Activated CD4-positive, alpha-beta T cell treated with anti-CD3 and anti-CD28 coated beads, Interleukin-10, Interleukin-2, amounts not matched to agents 100 ng/mL and 50 ng/mL, durations not matched to agents 16 hours and 8 hours (primary cell): ENCODE data around the gene ZIM2.

Source experiments
- DNase-seq: peaks from one replicate; pipeline ENCODE4 v3.0.0-alpha.2; 2020

Gene ZIM2

DNA sequence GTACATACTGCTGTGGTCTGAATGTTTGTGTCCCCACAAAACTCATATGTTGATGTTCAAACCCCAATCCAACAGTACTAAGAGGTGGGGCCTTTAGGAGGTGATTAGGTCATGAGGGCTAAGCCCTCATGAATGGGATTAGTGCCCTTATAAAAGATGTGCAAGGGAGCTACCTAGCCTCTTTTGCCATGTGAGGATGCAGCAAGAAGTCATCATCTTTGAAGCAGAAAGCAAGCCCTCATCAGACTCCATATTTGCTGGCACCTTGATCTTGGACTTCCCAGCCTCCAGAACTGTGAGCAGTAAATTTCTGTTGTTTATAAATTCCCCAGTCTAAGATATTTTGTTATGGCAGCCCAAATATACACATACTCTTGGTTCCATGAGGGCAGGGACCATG, 33.9 kb downstream of the ZIM2 start:
- DNase-seq = no peak

DNA sequence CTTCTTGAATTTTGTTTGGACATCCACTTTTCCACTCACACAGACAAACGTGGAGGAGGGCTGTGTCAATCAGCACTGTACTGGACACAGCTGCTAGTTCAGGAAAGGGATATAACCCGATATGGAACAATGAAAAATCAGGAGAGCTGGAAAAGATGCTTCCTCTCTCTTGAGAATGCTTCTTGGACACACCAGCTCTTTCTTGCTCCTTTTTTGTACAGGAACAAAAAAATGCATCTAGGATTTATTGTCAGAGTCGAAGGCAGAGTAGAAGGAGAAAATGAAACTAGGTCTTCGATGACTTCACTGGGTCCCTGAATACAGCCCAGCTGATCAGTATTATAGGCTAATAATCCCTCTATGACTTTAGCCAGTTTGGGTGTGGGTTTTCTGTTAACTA, 62.2 kb downstream of the ZIM2 start:
- DNase-seq = no peak

DNA sequence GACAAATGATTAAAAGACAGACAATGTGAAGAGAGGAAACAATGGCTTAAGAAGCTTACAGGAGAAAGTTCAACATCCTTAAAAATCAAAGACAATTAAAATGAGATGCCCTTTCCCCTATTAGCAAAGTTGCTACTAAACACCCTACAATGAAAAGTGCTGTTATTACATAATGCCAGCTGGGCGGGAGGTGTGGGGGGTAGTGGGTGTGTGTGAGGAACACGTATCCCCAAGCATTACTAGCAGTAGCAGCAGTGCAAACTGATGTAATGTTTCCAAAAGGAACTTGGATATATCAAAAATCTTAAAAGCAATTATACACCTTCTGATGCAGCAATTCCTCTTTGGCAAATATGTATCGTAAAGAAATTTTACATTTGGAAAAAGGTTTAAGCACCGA, 70.9 kb downstream of the ZIM2 start:
- no peak for DNase-seq

DNA sequence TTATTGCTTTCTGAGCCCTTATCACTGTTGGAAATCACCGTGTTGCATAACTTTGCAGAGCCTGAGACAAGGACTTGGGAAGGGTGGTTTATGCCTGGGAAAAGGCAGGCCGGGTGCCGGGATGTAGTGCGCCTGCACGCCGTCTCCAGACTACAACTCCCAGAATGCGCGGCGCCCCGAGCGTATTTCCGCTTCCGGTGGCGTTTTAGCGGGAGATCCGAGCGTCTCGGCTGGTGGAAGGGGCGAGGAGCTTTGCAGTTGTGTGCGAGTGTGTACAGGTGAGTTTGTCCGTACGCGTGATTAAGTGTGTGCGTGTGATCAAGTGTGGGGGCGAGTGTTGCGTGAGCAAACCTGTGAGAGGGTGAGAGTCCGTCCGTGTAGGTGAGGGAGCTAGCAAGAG, 75.4 kb downstream of the ZIM2 start:
- DNase-seq = peak; percentile 8

DNA sequence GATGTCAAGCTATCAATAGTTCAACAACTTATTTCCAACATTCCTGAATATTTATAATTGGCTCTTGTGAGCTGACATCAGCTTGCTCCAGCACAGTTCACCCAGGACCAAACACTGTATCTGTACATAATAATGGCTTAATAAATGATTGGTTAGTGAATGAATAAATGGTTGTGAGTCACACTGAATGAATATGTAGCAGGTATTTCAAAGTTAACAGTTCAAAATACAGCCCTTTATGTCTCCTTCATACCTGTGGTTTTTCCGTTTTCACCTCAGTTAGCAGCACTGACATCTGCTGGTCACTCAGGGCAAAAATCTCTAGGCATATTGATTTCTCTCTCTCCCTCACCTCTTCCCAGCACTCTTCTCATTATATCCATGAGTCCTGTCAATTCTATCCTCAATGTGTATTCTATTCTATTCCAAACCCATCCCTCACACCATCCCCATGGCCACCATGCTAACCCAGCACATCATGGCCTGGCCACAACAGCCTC, 76.3 kb downstream of the ZIM2 start:
- DNase-seq = no peak

DNA sequence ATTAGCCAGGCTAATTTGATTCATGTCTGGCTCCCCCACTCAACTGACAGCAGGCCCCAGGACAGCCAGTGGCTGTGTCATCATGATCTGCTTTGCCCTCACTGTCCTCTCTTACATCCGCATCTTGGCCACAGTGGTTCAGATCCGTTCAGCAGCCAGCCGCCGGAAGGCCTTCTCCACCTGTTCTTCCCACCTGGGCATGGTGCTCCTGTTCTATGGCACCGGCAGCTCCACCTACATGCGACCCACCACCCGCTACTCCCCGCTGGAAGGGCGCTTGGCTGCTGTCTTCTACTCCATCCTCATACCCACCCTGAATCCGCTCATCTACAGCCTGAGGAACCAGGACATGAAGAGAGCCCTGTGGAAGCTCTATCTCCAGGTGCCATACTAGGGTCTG, 79.7 kb downstream of the ZIM2 start:
- DNase-seq = no peak

DNA sequence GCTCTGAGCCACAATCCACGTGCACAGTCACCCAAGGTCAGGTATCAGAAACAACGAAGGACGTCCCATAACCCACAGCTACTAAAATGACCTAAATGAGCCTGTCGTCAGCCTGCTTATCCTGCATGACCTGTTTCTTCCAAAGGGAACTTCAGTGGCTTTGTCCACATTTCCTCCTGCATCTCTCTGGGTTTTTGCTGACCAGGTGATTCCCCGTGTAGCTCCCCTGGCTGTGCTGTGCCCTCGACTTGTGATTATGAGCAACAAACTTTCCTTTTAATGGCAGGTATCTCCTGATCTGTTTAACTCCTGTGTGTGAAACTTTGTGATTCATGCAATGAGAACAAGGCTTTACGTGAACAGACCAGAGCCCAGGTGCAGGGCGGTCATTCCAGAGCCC, 81.0 kb downstream of the ZIM2 start:
- DNase-seq = no peak

DNA sequence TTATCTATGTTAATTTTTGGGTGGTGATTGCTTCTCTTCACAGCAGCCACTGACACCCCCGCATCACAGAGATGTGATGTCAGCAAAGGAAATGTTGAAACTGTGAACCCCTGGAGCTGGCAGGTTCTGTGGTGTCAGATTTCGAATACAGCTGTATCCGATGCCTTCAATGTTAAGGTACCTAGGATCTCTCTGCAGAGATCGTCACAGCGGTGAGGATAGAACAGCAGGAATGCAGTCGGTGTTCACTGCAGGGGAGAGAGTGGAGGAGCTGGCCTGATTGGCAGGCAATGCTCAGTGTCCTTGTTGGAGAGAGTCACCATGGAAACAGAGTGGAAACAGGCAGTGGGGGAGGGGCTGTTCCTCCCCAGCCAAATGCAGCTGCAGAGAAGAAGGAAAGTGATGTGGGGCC, 89.4 kb downstream of the ZIM2 start:
- no peak for DNase-seq

DNA sequence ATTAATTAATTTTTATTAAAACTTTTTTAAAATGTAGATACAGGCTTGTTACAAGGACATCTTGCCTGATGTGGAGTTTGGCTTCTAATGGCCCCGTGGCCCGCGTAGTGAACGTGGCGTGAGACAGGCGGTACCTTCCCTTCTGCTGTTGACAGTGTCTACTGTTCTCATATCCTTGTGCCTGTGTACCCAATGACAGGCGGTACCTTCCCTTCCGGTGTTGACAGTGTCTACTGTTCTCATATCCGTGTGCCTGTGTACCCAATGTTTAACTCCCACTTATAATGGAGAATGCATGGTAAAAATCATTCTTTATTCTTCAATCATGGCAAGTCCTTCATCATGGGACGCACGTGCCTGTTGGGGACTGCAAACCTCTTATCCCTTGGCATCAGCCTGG, 89.9 kb downstream of the ZIM2 start:
- no peak for DNase-seq

DNA sequence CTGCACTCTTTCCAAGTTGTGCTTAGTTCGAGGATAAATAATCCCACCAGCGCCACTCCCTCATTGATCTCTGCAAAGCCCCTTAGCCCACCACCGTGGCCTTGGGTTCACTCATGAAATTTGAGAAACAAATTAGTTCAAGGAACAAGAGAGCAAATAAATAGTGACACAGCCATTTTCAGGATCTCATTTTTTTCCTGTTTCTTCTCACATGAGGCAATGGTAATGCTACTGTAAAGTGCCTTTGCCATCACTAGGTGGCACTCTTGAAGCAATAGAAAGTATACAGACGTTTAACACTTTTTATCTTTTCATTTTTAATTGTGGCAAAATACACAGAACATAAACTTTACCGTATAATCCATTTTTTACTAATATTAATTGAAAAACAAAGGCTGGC, 92.1 kb downstream of the ZIM2 start:
- no peak for DNase-seq

DNA sequence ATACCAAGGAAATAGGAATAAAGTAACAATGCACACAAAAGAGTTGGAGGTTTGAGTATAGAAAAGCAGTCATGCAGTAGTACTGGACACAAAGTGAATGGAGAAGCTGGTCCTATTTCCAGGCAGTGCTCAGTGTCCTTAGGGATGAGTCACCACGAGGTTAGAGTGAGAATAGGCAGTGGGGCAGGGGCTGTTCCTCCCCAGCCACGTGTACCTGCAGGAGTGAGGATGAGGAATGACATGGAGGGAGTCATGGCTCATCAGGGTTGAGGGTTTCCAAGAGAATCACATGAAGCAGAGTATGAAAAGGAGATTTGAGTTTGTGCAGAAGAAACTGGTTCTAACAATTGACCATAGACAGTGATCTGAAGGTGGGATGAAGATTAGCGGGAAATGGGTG, 94.2 kb downstream of the ZIM2 start:
- no peak for DNase-seq

DNA sequence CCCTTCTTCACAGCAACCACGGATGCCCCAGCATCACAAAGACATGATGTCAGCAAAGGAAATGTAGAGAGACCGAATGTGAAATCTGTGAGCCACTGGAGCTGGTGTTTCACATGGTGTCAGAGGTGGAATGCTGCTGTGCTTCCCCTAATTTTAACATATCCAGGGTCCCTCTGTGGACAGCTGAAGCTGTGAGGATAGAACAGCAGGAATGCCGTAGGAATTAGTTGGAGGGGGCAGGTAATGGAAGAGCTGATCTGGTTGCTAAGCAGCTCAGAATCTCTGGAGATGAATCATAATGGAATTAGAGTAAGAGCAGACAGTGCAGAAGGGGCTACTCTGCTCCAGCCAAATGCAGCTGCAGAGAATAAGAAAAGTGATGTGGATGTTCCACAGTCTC, 100.0 kb downstream of the ZIM2 start:
- no peak for DNase-seq

DNA sequence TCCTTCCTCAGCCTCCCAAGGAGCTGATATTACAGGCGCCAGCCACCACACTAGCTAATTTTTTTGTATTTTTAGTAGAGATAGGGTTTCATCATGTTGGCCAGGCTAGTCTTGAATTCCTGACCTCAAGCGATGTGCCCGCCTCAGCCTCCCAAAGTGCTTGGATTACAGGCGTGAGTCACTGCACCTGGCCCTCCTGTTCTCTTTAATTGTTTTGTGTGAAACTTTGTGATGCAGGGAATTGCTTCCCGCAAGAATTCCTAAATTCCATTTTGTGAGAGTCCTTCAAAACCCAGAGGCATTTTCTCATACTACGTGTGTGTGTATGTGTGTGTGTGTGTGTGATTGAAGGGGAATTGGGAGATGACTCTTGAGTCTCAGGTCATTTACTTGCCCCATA, 104.0 kb downstream of the ZIM2 start:
- DNase-seq = no peak

DNA sequence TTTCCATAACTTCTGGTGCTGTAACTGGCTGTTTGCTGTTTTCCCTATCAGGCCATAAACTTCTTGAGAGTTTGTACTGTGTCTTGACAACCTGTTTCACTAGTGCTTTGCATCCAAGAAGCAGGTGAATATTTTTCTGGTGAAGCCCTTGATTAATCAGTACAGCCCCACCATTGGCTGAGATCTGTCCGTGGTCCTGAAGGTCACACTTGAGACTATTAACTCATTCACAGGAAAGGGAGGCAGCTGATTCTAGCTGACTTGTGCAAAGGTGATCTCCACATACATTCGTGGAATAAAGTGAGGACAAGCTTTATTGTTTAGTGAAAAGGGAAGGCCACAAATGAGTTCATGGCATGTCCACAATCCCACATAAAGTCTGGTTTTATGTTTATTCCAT, 107.5 kb downstream of the ZIM2 start:
- no peak for DNase-seq

DNA sequence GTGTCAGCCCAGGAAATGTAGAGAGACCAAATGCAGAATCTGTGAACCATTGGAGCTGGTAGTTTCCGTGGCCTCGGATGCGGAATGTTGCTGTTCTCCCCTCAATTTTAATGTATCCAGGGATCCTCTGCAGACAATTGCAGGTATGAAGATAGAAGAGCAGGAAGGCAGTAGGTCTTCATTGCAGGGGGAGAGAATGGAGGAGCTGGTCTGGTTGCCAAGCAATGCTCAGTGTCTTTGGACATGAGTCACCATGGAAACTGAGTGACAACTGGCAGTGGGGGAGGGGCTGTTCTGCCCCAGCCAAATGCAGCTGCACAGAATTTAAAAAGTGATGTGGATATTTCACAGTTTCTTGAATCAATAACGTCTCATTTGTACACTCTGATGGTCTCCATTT, 112.8 kb downstream of the ZIM2 start:
- no peak for DNase-seq

DNA sequence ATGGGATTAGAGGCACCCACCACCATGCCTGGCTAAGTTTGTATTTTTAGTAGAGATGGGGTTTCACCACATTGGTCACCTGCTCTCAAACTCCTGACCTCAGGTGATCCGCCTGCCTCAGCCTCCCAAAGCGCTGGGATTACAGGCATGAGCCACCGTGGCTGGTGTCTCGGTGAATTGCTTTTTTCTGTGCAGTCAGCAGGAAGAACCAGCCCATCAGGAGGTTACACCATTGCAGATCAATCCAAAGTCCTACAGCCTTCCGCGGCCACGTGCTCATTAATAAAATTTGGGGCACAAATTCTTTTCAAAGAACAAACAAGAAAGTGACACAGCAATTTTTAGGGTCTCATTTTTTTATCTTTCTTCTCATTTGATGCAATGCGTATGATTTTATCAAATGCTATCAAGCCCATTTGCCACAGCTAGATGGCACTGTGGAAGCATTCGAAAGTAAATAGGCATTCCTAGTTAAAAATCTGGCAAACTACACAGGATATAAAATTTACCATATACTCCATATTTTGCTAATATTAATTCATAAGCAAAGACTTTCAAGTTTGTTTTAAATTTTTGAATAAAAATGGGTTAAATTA, 114.6 kb downstream of the ZIM2 start:
- DNase-seq = no peak
